IMR-90 (cell line): ENCODE results near the gene YLPM1. TPM values are rescaled to one million over a fixed set of nuclear protein-coding genes. Genes with fewer than 3 reads are reported as not detected.
A peak's percentile ranks its signal among the peaks of the same experiment; 100 is the strongest.

ENCODE experiments used
- ATAC-seq: fragments of 200-7000 bp; cut with Tn5 transposase; 2 replicates; pipeline ENCODE4 v1.9.1; 2020; ENCODE audit warnings: low read depth, mild to moderate bottlenecking, moderate library complexity
- Bru-seq: library from RNA; stranded (reverse); fragments of 400-500 nt; gene quantifications from one replicate; lab custom pipeline; 2021; lab: Mats Ljungman, UMichigan
- BruChase-seq, 2 experiments: library from RNA; stranded (reverse); fragments of 400-500 nt; gene quantifications; one replicate each; lab custom pipeline; 2021; lab: Mats Ljungman, UMichigan
- BruUV-seq: library from RNA; stranded (reverse); fragments of 400-500 nt; replicated peaks from 2 replicates; lab custom pipeline; 2021; lab: Mats Ljungman, UMichigan
- CTCF ChIA-PET: fragments of 300-600 bp; formaldehyde crosslinking; extraction: SDS; loops from one replicate; lab custom pipeline; 2021; ENCODE audit warnings: antibody characterized with exemption; lab: Yijun Ruan, JAX
- POLR2A ChIA-PET: fragments of 300-600 bp; sonication (Branson Sonifier 250); formaldehyde crosslinking; loops from one replicate; lab custom pipeline; 2022; ENCODE audit warnings: antibody characterized with exemption; ENCODE audit not compliant: unreplicated experiment; lab: Charles Lee
- DNase-seq: peaks from one replicate; pipeline ENCODE4 v3.0.0; 2013
- H2AFZ ChIP-seq: replicated peaks from 2 replicates; pipeline ENCODE3; 2013; ENCODE audit warnings: low read length, mild to moderate bottlenecking; ENCODE audit not compliant: poor library complexity
- H2AK5ac ChIP-seq: 2 replicates; pipeline ENCODE4 v1.6.1; 2013; ENCODE audit warnings: low read depth, low read length, inconsistent platforms
- H2AK9ac ChIP-seq: replicated peaks from 2 replicates; pipeline ENCODE3; 2013; ENCODE audit warnings: mild to moderate bottlenecking, low read depth, low read length, moderate library complexity; ENCODE audit not compliant: poor library complexity
- H2BK120ac ChIP-seq: 2 replicates; pipeline ENCODE4 v1.6.1; 2013; ENCODE audit warnings: low read depth, low read length, inconsistent platforms
- H2BK15ac ChIP-seq: 3 replicates; pipeline ENCODE4 v1.6.1; 2013; ENCODE audit warnings: low read depth, low read length, inconsistent platforms
- H2BK20ac ChIP-seq: 2 replicates; pipeline ENCODE4 v1.6.1; 2013; ENCODE audit warnings: low read depth, mild to moderate bottlenecking, inconsistent platforms, low read length, moderate library complexity
- H2BK5ac ChIP-seq: 2 replicates; pipeline ENCODE4 v1.6.1; 2013; ENCODE audit warnings: mild to moderate bottlenecking, low read depth, low read length, inconsistent platforms; ENCODE audit not compliant: poor library complexity, severe bottlenecking
- H3K14ac ChIP-seq: replicated peaks from 2 replicates; pipeline ENCODE4 v1.6.1; 2013; ENCODE audit warnings: low read depth, low read length, inconsistent platforms
- H3K18ac ChIP-seq: 2 replicates; pipeline ENCODE4 v1.6.1; 2013; ENCODE audit warnings: low read depth, low read length, control low read depth
- H3K23ac ChIP-seq: 2 replicates; pipeline ENCODE4 v1.6.1; 2013; ENCODE audit warnings: low read depth, low read length, inconsistent platforms
- H3K27ac ChIP-seq: 2 replicates; pipeline ENCODE4 v1.5.1; 2013; ENCODE audit warnings: mild to moderate bottlenecking, control low read depth, low read length; ENCODE audit not compliant: insufficient read depth
- H3K27me3 ChIP-seq: 2 replicates; pipeline ENCODE4 v1.6.1; 2013; ENCODE audit warnings: low read length; ENCODE audit not compliant: control insufficient read depth, insufficient read depth
- H3K36me3 ChIP-seq: 2 replicates; pipeline ENCODE4 v1.6.1; 2013; ENCODE audit warnings: low read length, mixed read lengths; ENCODE audit not compliant: control insufficient read depth, insufficient read depth
- H3K4ac ChIP-seq: 2 replicates; pipeline ENCODE4 v1.6.1; 2013; ENCODE audit warnings: low read depth, low read length, inconsistent platforms
- H3K4me1 ChIP-seq: 2 replicates; pipeline ENCODE4 v1.6.1; 2013; ENCODE audit warnings: low read length, mixed read lengths; ENCODE audit not compliant: control insufficient read depth, insufficient read depth
- H3K4me2 ChIP-seq: 2 replicates; pipeline ENCODE4 v1.6.1; 2013; ENCODE audit warnings: low read depth, mild to moderate bottlenecking, control low read depth, low read length, moderate library complexity
- H3K4me3 ChIP-seq: 2 replicates; pipeline ENCODE4 v1.5.1; 2013; ENCODE audit warnings: low read depth, mild to moderate bottlenecking, control low read depth, low read length, moderate library complexity; ENCODE audit not compliant: insufficient read depth
- H3K56ac ChIP-seq: 2 replicates; pipeline ENCODE4 v1.6.1; 2013; ENCODE audit warnings: low read length, inconsistent platforms; ENCODE audit not compliant: insufficient read depth; ENCODE audit errors: extremely low read depth
- H3K79me1 ChIP-seq, 2 experiments: 2 replicates each; pipeline ENCODE4 v1.6.1; 2013; ENCODE audit warnings: low read length in 2 of 2, inconsistent platforms in 1 of 2, low read depth in 1 of 2
- H3K9ac ChIP-seq: 2 replicates; pipeline ENCODE4 v1.6.1; 2013; ENCODE audit warnings: low read depth, low read length, control low read depth
- H3K9me1 ChIP-seq: 2 replicates; pipeline ENCODE4 v1.6.1; 2013; ENCODE audit warnings: low read length, inconsistent platforms; ENCODE audit not compliant: insufficient read depth
- H3K9me3 ChIP-seq: 2 replicates; pipeline ENCODE4 v1.6.1; 2013; ENCODE audit warnings: low read length; ENCODE audit not compliant: control insufficient read depth, insufficient read depth
- H4K20me1 ChIP-seq: 2 replicates; pipeline ENCODE4 v1.6.1; 2013; ENCODE audit warnings: low read length, inconsistent platforms; ENCODE audit not compliant: insufficient read depth
- H4K5ac ChIP-seq: 2 replicates; pipeline ENCODE4 v1.6.1; 2013; ENCODE audit warnings: mild to moderate bottlenecking, low read depth, low read length, control low read depth
- H4K8ac ChIP-seq, 2 experiments: 2 replicates each; pipeline ENCODE4 v1.6.1; 2013; ENCODE audit warnings: low read depth in 2 of 2, low read length in 2 of 2, control low read depth in 1 of 2, inconsistent platforms in 1 of 2
- H4K91ac ChIP-seq: 2 replicates; pipeline ENCODE4 v1.6.1; 2013; ENCODE audit warnings: low read depth, low read length, inconsistent platforms; ENCODE audit not compliant: insufficient read depth
- CHD1 ChIP-seq: IDR thresholded peaks from 2 replicates; pipeline ENCODE4 v1.6.1; 2012; ENCODE audit warnings: low read depth, low read length, improper control_type of control experiment
- CTCF ChIP-seq: conservative IDR thresholded peaks from 2 replicates; pipeline ENCODE4 v1.5.1; 2012; ENCODE audit warnings: mild to moderate bottlenecking, low read depth, low read length, improper control_type of control experiment
- MXI1 ChIP-seq: IDR thresholded peaks from 2 replicates; pipeline ENCODE4 v1.6.1; 2012; ENCODE audit warnings: low read depth, mild to moderate bottlenecking, low read length, moderate library complexity, borderline replicate concordance
- POLR2A ChIP-seq: IDR thresholded peaks from 2 replicates; pipeline ENCODE4 v1.6.1; 2012; ENCODE audit warnings: mild to moderate bottlenecking, low read depth, low read length
- RAD21 ChIP-seq: IDR thresholded peaks from 2 replicates; pipeline ENCODE4 v1.6.1; 2012; ENCODE audit warnings: low read length, improper control_type of control experiment
- RCOR1 ChIP-seq: IDR thresholded peaks from 2 replicates; pipeline ENCODE4 v1.6.1; 2012; ENCODE audit warnings: mild to moderate bottlenecking, low read length, improper control_type of control experiment; ENCODE audit not compliant: insufficient replicate concordance
- RFX5 ChIP-seq: IDR thresholded peaks from 2 replicates; pipeline ENCODE4 v1.8.0; 2012; ENCODE audit warnings: low read depth, mild to moderate bottlenecking, low read length, moderate library complexity
- SMC3 ChIP-seq: fragments of 150-350 bp; IDR thresholded peaks from 2 replicates; pipeline ENCODE4 v1.6.1; 2016; ENCODE audit warnings: low read depth, mild to moderate bottlenecking, antibody characterized with exemption, low read length, moderate library complexity
- USF2 ChIP-seq: fragments of 150-350 bp; IDR thresholded peaks from 2 replicates; pipeline ENCODE4 v1.6.1; 2017; ENCODE audit warnings: mild to moderate bottlenecking, antibody characterized with exemption, low read length, low read depth
- WGBS, 2 experiments: methylation state at CpG; one replicate each; pipeline versions ENCODE4 v1.1.5 to v1.1.7; 2013; ENCODE audit warnings: missing lambda C conversion rate in 2 of 2; ENCODE audit not compliant: insufficient read length in 1 of 2; ENCODE audit errors: extremely low coverage in 2 of 2; 5-methylcytosine and 5-hydroxymethylcytosine counted together
- dilution Hi-C: fragments of 300-500 bp; cut with HindIII; formaldehyde crosslinking; loops from one replicate; pipeline ENCODE4 v1.14.3; 2018; ENCODE audit warnings: low sequenced_read_pairs; ENCODE audit not compliant: unreplicated experiment
- in situ Hi-C: fragments of 300-500 bp; cut with MboI; formaldehyde crosslinking; loops from 3 replicates; pipeline ENCODE4 v1.14.3; 2019; ENCODE audit warnings: low sequenced_read_pairs, inconsistent platforms, mixed read lengths
- intact Hi-C: fragments of 100-400 bp; cut with micrococcal nuclease; formaldehyde crosslinking; loops from 2 replicates; pipeline ENCODE4 v1.10.0; 2022
- long read RNA-seq: library from polyadenylated mRNA; unstranded; transcript quantifications from one replicate; pipeline ENCODE4 v2.0.0, GENCODE V29; 2021; ENCODE audit not compliant: unreplicated experiment
- polyA plus RNA-seq, 3 experiments: library from polyadenylated mRNA; depleted of rRNA; stranded (reverse); fragments of >200 nt; gene quantifications; 2 replicates each; pipeline ENCODE4 v1.2.3, GENCODE V29; 2012; ENCODE audit warnings: low replicate concordance in 1 of 3
- total RNA-seq: library from RNA; depleted of rRNA; stranded (reverse); fragments of >200 nt; gene quantifications from 2 replicates; pipeline ENCODE4 v1.2.3, GENCODE V29; 2012; rRNA removed

The YLPM1 gene
- total RNA-seq (8.2 and 16.4 TPM in 2 replicates), polyA plus RNA-seq (2012; rRNA removed) (14.5 and 19.7 TPM in 2 replicates), Bru-seq, nascent RNA (percentile 87 among the genes with signal in this experiment), BruChase-seq, experiment 1, labeled RNA remaining after a 6-hour chase (percentile 93 among the genes with signal in this experiment), BruChase-seq, experiment 2, labeled RNA remaining after a 2-hour chase (percentile 92 among the genes with signal in this experiment)
- polyA plus RNA-seq (2012; cell fraction: cytosol; rRNA removed), result 5.1 TPM in 2 replicates
- 8.1 and 34.4 TPM in 2 replicates for polyA plus RNA-seq (2012; cell fraction: nucleus; rRNA removed; ENCODE audit: low replicate concordance)
- long read RNA-seq, partial matches to known transcripts, result 27 of 31 reads
- long read RNA-seq, other reads (novel, unspliced or antisense), result 3 of 31 reads

- Histone ChIP-seq H2BK15ac (no peak within 1 kb of the TSS), H3K56ac (peak within 1 kb of the TSS; percentile 13), H3K9me1 (no peaks in the 10 kb centered on the region; the same call in 1 of the 2 replicates), H4K8ac (peak within 1 kb of the TSS; percentile 78 to 87), H2AK9ac (peak within 1 kb of the TSS; percentile 50), H3K23ac (peak within 1 kb of the TSS; percentile 39), H3K36me3 (peaks cover 1% of the 10 kb centered on the region; the same call in 1 of the 2 replicates), H2BK5ac (peak within 1 kb of the TSS; percentile 82), H3K14ac (peak within 1 kb of the TSS; percentile 66), H3K79me1 (peaks cover 0 to 34% of the 10 kb centered on the region in 2 experiments), H3K27ac (peak within 1 kb of the TSS; percentile 78), H3K18ac (no peak within 1 kb of the TSS), H2BK20ac (no peak within 1 kb of the TSS), H3K4me2 (peak within 1 kb of the TSS; percentile 99), H3K4me1 (peaks cover 4% of the 10 kb centered on the region; the same call in 1 of the 2 replicates), H4K20me1 (peaks cover 29% of the 10 kb centered on the region), H4K5ac (peak within 1 kb of the TSS; percentile 85; the same call in 1 of the 2 replicates), H3K4ac (peak within 1 kb of the TSS; percentile 76), H3K27me3 (no peaks in the 10 kb centered on the region), H3K9me3 (no peaks in the 10 kb centered on the region), H2AFZ (peak within 1 kb of the TSS; percentile 97), H3K4me3 (peak within 1 kb of the TSS; percentile 75), H2AK5ac (peak within 1 kb of the TSS; percentile 66), H2BK120ac (no peak within 1 kb of the TSS), H3K9ac (peak within 1 kb of the TSS; percentile 74), H4K91ac (peak within 1 kb of the TSS; percentile 48; the same call in 1 of the 2 replicates)
- WGBS, 2 experiments, result 0% methylated on average over 35 of the region's 76 CpGs; no CpG with 5 or more reads in 1 of the 2 experiments
- TF ChIP-seq RCOR1 (no peak), CTCF (peak; percentile 75), POLR2A (peak; percentile 91), RAD21 (0 out of 2 replicates have a peak, but pooled peaks have one; percentile 6), SMC3 (0 out of 2 replicates have a peak, but pooled peaks have one; percentile 10), CHD1 (peak; percentile 75; the same call in 1 of the 2 replicates), MXI1 (0 out of 2 replicates have a peak, but pooled peaks have one; percentile 24), USF2 (no peak), RFX5 (no peak)
- dilution Hi-C loops (no loop called here), intact Hi-C loops (no loop called here), in situ Hi-C loops (no loop called here)
- DNase-seq (peak; percentile 98), ATAC-seq (peak; percentile 98)
- CTCF ChIA-PET, result interaction anchor here (0.5 to 1.8 kb wide), 11 partner anchors 9 to 272 kb away, joined by 3 to 9 read pairs (median 3); no protein-coding TSS in a partner anchor
- POLR2A ChIA-PET, result no interaction called here
- BruUV-seq, result TSS peak; percentile 94
These were observed at the start of gene YLPM1 for GRCh38 chr14:74762917-74763802. YLPM1 (plus strand) TSS chr14:74763316; CDS start chr14:74763490, 174 bp downstream.
